ENCODE data around the gene ZGPAT.

DNA sequence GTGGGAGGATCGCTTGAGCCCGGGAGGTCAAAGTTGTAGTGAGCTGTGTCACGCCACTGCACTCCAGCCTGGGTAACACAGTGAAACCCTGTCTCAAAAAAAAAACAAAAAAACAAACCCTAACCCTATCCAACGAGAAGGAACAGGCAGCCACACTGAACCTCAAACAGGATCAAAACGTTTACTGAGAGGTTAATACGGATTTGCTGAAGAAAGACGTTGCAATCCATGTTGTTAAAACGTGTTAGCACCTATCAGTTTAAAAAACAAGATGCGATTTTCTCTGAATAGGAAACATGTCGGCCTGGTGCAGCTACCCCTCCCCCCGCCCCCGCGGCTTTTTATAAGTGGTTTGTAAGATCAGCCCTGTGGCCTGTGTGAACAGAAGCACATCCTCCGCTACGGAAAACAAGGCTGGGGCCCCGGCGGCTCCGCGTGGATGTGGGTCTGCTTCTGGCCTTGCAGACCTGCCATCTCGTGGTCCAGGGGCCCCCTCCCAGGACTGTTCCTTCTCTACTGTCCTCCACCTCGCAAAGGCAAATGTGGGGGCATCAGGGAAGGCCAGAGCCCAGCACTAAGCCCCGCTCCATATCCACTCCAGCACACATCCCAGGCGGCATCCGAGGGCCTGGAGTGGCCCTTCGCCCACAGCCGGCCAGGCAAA lies 43.1 kb downstream of the ZGPAT start:
- TF ChIP-seq, protein P1, sequence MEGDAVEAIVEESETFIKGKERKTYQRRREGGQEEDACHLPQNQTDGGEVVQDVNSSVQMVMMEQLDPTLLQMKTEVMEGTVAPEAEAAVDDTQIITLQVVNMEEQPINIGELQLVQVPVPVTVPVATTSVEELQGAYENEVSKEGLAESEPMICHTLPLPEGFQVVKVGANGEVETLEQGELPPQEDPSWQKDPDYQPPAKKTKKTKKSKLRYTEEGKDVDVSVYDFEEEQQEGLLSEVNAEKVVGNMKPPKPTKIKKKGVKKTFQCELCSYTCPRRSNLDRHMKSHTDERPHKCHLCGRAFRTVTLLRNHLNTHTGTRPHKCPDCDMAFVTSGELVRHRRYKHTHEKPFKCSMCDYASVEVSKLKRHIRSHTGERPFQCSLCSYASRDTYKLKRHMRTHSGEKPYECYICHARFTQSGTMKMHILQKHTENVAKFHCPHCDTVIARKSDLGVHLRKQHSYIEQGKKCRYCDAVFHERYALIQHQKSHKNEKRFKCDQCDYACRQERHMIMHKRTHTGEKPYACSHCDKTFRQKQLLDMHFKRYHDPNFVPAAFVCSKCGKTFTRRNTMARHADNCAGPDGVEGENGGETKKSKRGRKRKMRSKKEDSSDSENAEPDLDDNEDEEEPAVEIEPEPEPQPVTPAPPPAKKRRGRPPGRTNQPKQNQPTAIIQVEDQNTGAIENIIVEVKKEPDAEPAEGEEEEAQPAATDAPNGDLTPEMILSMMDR (conservative IDR thresholded peaks at IDR 0.05; ENCODE audit: low read length), result no peak
- TF ChIP-seq EZH2phosphoT487 (IDR thresholded peaks at IDR 0.05; ENCODE audit: borderline replicate concordance), result no peak
